GM19372 (cell line): Measurements from ENCODE around the gene BMP7.

Experiments
- ATAC-seq: cut with Tn5 transposase; IDR thresholded peaks from one replicate; pipeline ENCODE4 v1.9.1; 2021; ENCODE audit warnings: mild to moderate bottlenecking, low read depth, moderate library complexity; ENCODE audit not compliant: unreplicated experiment

Gene BMP7

DNA sequence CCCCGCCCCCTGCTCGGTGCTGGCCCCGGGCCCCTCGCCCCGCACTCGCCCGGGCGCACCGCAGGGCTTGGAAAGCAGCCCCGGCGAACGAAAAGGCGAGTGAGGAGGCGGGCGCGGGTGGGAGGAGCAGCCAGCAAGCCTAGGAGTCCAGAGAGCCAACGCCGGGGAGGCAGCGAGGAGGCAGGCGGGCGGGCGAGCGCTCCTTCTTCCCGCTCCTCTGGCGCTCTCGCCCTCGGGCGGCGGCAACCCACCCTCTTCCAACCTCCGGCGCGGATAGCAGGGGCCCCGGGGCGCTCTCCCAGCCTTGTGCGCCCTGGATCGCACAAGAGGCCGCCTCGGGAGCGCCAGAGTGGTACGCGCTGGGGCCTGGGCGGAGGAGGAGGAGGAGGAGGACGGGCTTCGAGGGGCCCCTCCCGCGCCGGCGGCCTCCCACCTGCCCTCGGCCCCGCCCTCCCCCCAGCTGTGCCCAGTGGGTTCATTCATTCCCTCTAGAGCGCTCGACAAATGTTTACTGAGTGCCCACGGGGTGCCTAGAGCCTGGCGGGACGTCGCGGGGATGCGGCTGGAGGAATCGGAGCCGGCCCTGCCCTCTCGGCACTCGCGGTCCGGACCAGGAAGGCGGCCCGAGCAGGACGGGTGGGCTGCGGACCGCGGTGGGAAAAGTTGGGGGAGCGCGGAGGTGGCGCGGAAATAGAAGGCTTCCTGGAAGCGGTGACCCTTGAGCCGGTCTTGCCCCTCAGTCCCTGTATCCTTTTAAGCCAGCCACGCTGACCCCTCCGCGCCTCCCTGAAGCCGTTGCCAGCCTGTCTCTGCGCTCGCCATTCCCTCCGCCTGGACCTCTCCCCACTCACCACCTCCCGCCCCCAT is at the start of gene BMP7:
TSS of gene BMP7 (minus strand) at position 351 of the 867 bp plus-strand sequence. CDS start 519 bp downstream, outside the sequence.
- no peak for ATAC-seq

DNA sequence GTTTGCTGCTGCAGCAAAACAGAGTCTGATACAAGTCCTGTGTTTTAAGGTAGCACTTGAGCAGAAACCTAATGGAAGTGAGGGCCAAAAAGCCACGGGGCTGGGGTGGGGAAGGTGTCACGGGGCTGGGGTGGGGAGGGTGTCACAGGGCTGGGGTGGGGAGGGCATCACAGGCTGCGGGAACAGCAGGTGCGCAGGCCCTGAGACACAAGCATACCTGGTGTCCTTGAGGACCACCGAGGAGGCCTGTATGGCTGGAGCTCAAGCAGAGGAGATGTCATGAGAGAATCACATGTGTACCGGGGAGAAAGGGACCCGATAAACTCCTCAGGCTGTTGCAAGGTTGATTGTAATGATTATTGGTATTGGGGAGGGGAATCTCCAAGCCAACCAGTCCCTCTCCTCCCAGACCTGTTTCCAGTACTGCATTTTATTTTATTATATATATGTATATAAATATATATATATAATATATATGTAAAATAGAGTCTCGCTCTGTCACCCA is 49.6 kb upstream of the BMP7 start:
- no peak for ATAC-seq

- no peak for ATAC-seq
Measured at GRCh38 chr20:57315083-57315975, 48.9 kb upstream of the BMP7 start.

DNA sequence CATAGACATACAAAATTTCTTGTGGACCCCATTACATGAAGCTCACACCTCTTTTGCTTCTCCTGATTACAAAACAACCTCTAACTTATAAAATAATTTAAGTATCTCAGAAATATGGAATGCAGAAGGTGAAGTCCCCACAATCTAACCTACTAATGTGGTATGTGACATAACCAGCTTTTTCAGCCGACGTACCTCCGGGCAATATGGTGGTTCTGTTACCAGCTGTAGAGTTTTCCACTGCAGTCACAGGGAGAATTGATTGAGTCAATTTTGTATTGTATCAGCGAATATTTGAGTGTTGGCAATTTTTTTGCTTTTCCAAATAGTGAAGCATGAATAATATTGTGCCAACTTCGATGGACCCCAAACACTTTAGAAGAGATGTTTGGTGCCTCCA is 47.5 kb upstream of the BMP7 start:
- ATAC-seq: no peak

- ATAC-seq: no peak
Measured at GRCh38 chr20:57313230-57313629, 46.8 kb upstream of the BMP7 start.

- no peak for ATAC-seq
Measured at GRCh38 chr20:57312138-57312537, 45.7 kb upstream of the BMP7 start.

GRCh38 chr20:57310821-57311514 is 44.5 kb upstream of the BMP7 start:
- no peak for ATAC-seq

DNA sequence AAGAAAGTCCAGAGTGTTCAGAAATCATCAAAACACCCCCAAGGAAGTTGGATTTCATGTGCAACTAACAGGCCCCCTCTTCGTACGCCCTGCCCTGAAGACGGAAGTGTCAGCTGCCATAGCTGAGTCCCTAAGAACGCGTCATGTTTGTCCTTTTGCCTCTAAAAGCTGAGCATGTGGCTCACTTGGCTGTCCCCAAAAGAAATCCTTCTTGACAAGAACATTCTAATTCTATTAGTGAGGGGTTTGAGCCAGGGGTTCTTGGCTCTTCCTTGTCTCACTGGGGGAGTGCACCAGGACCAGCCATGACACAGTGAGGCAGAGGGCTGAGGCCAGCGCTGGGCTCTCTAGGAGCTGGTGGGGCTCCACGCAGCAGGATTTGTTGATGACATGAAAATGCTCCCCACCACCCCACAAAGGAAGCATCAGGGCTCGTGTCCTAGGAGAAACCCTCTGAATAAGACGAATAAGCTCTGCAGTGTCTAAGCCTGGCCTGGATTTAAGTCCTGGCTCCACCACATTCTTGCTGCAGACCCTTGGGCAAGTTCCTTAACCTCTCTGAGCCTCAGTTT is 43.2 kb upstream of the BMP7 start:
- ATAC-seq: no peak

GRCh38 chr20:57308451-57309271 is 42.2 kb upstream of the BMP7 start:
- no peak for ATAC-seq

DNA sequence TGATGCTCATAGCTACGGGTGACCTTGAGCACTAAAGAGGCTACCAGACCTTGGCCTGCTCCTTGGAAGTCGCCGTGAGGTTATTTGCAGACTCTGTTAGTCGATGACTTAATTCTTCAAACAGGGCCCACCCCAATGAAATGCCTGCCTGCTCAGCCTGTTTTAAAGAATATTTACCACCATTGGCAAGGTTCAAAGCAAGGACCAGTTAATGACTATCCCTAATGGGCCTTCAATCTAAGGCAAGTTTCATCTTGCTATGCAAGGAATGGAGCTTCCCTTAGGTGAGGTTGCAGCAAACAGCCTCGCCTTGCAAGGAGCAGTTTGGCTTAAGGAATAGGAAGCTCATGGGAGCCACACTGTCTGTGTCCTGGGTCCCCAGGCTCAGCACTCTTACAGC is 40.3 kb upstream of the BMP7 start:
- no peak for ATAC-seq

GRCh38 chr20:57301026-57301425 is 34.6 kb upstream of the BMP7 start:
- no peak for ATAC-seq

GRCh38 chr20:57298457-57298856 is 32.0 kb upstream of the BMP7 start:
- ATAC-seq: no peak

DNA sequence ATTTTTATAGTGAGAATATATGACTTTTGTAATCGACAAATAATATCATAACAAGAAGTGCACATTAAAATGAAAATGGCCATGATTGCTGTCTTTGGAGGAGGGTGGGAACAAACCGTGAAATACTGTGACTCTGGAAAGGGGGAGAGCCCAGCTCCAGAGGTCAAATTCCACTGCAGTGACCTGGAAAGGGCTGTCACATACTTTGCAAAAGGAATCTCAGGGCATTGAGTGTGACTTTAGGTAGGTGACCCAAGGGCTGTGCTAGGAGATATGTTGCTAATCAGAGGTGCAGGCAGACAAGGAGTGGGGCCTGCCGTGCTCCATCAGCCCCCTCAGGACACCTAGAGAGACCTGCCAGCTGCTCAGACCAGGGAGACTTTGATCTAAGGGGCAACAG is 28.1 kb upstream of the BMP7 start:
- ATAC-seq: no peak

- no peak for ATAC-seq
Measured at GRCh38 chr20:57293995-57294394, 27.6 kb upstream of the BMP7 start.

- ATAC-seq: no peak
Measured at GRCh38 chr20:57292611-57293010, 26.2 kb upstream of the BMP7 start.

DNA sequence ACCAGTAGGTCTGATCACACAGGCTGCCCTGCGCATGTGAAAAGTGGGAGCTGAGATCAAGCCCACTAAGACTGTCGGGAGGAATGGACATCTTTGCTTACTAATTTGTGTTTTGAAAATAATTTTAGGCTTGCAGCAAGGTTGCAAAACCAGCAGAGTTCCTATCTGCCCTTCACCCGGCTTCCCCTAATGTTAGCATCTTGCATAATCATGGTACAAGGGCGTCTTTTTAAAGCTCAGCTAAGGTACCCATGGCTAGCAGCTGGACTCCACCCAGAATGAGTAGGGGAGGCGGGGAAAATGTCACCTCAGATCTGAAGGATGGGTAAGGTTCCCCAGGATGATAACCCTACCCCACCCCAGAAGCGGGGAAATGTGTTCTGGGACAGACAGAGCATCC is 25.3 kb upstream of the BMP7 start:
- ATAC-seq: no peak

- no peak for ATAC-seq
Measured at GRCh38 chr20:57291003-57291402, 24.6 kb upstream of the BMP7 start.

DNA sequence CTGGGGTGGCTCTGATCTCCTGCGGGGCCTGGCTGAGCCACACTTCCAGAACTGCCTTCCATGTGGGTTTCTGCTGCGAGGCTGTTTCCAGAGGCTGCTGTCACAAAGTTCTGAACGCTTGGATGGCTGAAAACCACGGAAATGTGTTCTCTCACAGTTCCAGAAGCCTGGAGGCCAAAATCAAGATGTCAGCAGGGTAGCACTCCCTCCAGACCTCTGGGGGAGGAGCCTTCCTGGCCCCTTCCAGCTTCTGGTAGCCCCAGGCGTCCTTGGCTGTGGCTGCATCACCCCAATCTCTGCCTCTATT is 23.7 kb upstream of the BMP7 start:
- ATAC-seq: no peak

DNA sequence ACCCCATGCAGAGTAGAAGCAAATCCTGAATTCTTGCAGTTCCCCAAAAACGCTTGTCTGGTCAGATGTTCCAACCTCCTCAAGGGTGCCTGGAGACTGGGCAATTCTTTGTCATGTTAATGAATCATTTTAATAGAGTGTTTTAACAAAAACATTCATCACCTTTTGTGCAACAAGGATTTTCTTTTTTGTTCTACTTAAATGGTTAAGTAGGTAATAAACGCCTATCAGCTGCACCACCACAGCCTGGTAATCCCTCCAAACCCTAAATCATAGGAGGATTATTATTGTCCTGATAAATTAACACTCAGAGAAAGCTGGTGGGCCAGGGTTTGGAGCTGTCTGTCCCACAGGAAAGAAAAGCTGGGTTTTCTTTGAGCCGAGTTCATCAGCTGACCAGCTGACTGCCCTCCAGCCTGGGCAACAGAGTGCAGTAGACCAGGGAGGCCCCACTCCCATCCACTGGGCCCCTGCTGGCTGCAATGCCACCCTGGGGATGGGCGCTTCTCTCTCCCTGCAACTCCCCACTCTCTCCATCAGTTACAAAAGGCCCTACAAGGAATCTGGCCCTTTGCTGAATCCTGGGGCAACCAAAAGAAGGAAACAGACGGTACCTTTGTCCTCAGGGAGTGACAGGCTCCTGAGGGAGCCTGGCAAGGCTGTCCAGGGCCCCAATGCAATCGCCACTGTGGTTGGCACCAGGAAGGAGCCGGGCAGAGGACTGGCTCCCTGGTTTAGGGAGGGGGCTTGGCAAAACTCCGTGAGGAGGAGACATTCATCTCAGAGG is 23.1 kb upstream of the BMP7 start:
- no peak for ATAC-seq
